ENCODE data around the gene SBF1.
"Not testable (repeated sequence)": the region's sequence is repeated elsewhere in the genome, so short reads cannot be mapped to it uniquely, and the experiment has no call there.

SBF1 gene

GRCh38 chr22:50443801-50444625, 30.8 kb downstream of the SBF1 start:
- no peak for DNase-seq

GRCh38 chr22:50443197-50443596, 31.6 kb downstream of the SBF1 start:
- no peak for DNase-seq

- DNase-seq = no peak
Measured at GRCh38 chr22:50441428-50441993, 33.3 kb downstream of the SBF1 start.

- no peak for DNase-seq
Measured at GRCh38 chr22:50440544-50441249, 34.1 kb downstream of the SBF1 start.

GRCh38 chr22:50439871-50440331, 34.9 kb downstream of the SBF1 start:
- no peak for DNase-seq

GRCh38 chr22:50439314-50439870, 35.4 kb downstream of the SBF1 start:
- DNase-seq = no peak

- no peak for DNase-seq
Measured at GRCh38 chr22:50438305-50439275, 36.2 kb downstream of the SBF1 start.

GRCh38 chr22:50437511-50438304, 37.1 kb downstream of the SBF1 start:
- no peak for DNase-seq

GRCh38 chr22:50436841-50437341, 37.9 kb downstream of the SBF1 start:
- no peak for DNase-seq

GRCh38 chr22:50436015-50436830, 38.6 kb downstream of the SBF1 start:
- no peak for DNase-seq

- DNase-seq = no peak
Measured at GRCh38 chr22:50435291-50436014, 39.4 kb downstream of the SBF1 start.

GRCh38 chr22:50434849-50435248, 40.0 kb downstream of the SBF1 start:
- DNase-seq = no peak

- not testable (repeated sequence) for DNase-seq
Measured at GRCh38 chr22:50432877-50433510, 41.8 kb downstream of the SBF1 start.

- no peak for DNase-seq
Measured at GRCh38 chr22:50432131-50432876, 42.5 kb downstream of the SBF1 start.

- DNase-seq = no peak
Measured at GRCh38 chr22:50425179-50425916, 49.5 kb downstream of the SBF1 start.

- DNase-seq = no peak
Measured at GRCh38 chr22:50423956-50424355, 50.9 kb downstream of the SBF1 start.
